Stomach (tissue), 9 donors: ENCODE measurements around the gene CCDC91. TPM values are rescaled to one million over a fixed set of nuclear protein-coding genes. Genes with fewer than 3 reads are reported as not detected.

Source experiments
- DNase-seq, 2 donors: peaks; one replicate each; pipeline versions ENCODE4 v3.0.0 to v3.0.0-alpha.2; 2013 to 2019
- H3K27ac ChIP-seq, 5 donors: fragments of 200-600 bp in 4 of 5; sonication (generic) in 4 of 5; one replicate each; pipeline ENCODE4 v1.5.1; 2013 to 2019; ENCODE audit warnings: mild to moderate bottlenecking in 1 of 5, moderate library complexity in 1 of 5
- H3K27me3 ChIP-seq, 3 donors: fragments of 200-600 bp; sonication (generic); one replicate each; pipeline ENCODE4 v1.5.1; 2017 to 2019; ENCODE audit warnings: mixed run types in 1 of 3
- H3K36me3 ChIP-seq, 4 donors: fragments of 200-600 bp; sonication (generic); 1 replicate in 3 of 4; 2 replicates in 1 of 4; pipeline ENCODE4 v1.5.1; 2016 to 2019
- H3K4me1 ChIP-seq, 4 donors: fragments of 200-600 bp; sonication (generic); one replicate each; pipeline ENCODE4 v1.5.1; 2016 to 2019
- H3K4me3 ChIP-seq, 4 donors: fragments of 200-600 bp; sonication (generic) in 3 of 4; one replicate each; pipeline ENCODE4 v1.5.1; 2016 to 2019; ENCODE audit warnings: mild to moderate bottlenecking in 1 of 4
- H3K9me3 ChIP-seq, 4 donors: fragments of 200-600 bp; sonication (generic); one replicate each; pipeline ENCODE4 v1.5.1; 2016 to 2019
- CTCF ChIP-seq, 7 experiments: fragments of 450-650 bp in 4 of 7; fragments of 200-600 bp in 3 of 7; sonication (generic) in 3 of 7; IDR thresholded peaks; one replicate each; pipeline ENCODE4 v1.5.1; 2016 to 2019; ENCODE audit warnings: antibody characterized with exemption in 7 of 7, control low read depth in 2 of 7, mild to moderate bottlenecking in 1 of 7
- EP300 ChIP-seq: sonication (generic); formaldehyde crosslinking; IDR thresholded peaks from one replicate; pipeline ENCODE4 v1.6.1; 2017; ENCODE audit warnings: antibody characterized with exemption
- POLR2A ChIP-seq, 4 donors: fragments of 450-650 bp; IDR thresholded peaks; one replicate each; pipeline ENCODE4 v1.6.1; 2016; ENCODE audit warnings: antibody characterized with exemption in 4 of 4, control low read depth in 2 of 4, mild to moderate bottlenecking in 1 of 4, moderate library complexity in 1 of 4
- POLR2AphosphoS5 ChIP-seq, 3 donors: sonication (generic); formaldehyde crosslinking; IDR thresholded peaks; one replicate each; pipeline ENCODE4 v1.6.1; 2016; ENCODE audit warnings: antibody characterized with exemption in 3 of 3
- WGBS, 5 donors: extraction: QIAGEN DNeasy Blood & Tissue Kit in 3 of 5; methylation state at CpG; one replicate each; pipeline versions ENCODE4 v1.1.5 to v1.1.7; 2013 to 2018; 5-methylcytosine and 5-hydroxymethylcytosine counted together
- intact Hi-C: fragments of 100-400 bp; cut with DNase I; formaldehyde crosslinking; loops from one replicate; pipeline ENCODE4 v1.15.1; 2023; ENCODE audit warnings: low total_unique reads
- polyA plus RNA-seq, 3 donors: library from polyadenylated mRNA; stranded (reverse); fragments of 200-250 nt; gene quantifications; one replicate each; pipeline ENCODE4 v1.2.3, GENCODE V29; 2013
- total RNA-seq, 5 donors: library from RNA; depleted of rRNA; stranded (reverse); fragments of >200 nt; gene quantifications; one replicate each; pipeline versions ENCODE4 v1.1.0 to v1.2.3, GENCODE V29; 2014 to 2016
- donor health status: healthy with polysubstance abuse.
- donor health status: Bipolar disorder and iron deficiency.
- donor health status: healthy.

The CCDC91 gene
- total and polyA plus RNA-seq, 8 donors = 9.9 to 69.6 (median 34.4) TPM

- intact Hi-C loops = no loop called here
- Histone ChIP-seq H3K4me1 (no peaks in the 10 kb centered on the region), H3K9me3 (no peaks in the 10 kb centered on the region), H3K4me3 (no peak overlapping the region), H3K27ac (no peak overlapping the region), H3K27me3 (no peaks in the 10 kb centered on the region), H3K36me3 (no peaks in the 10 kb centered on the region)
- no peak for DNase-seq
- TF ChIP-seq CTCF (IDR thresholded peaks at IDR 0.05) (no peak), EP300 (no peak), POLR2A (IDR thresholded peaks at IDR 0.05) (no peak), POLR2AphosphoS5 (IDR thresholded peaks at IDR 0.05) (no peak)
- 43 to 85% (median 78%) methylated on average over 1 of the region's 1 CpG for WGBS, 5 donors
Observed at GRCh38 chr12:28175098-28175589, 15.1 kb upstream of the CCDC91 start.

GRCh38 chr12:28176295-28176694, 14.0 kb upstream of the CCDC91 start:
- Histone ChIP-seq H3K9me3 (no peaks in the 10 kb centered on the region), H3K27ac (no peak overlapping the region), H3K27me3 (no peaks in the 10 kb centered on the region), H3K4me3 (no peak overlapping the region), H3K36me3 (no peaks in the 10 kb centered on the region), H3K4me1 (no peaks in the 10 kb centered on the region)
- TF ChIP-seq CTCF (IDR thresholded peaks at IDR 0.05) (no peak), POLR2A (IDR thresholded peaks at IDR 0.05) (no peak), POLR2AphosphoS5 (IDR thresholded peaks at IDR 0.05) (no peak), EP300 (no peak)
- peak in 1 of 2 donors; percentile 8 for DNase-seq
- intact Hi-C loops = no loop called here
- WGBS, 5 donors = 90 to 96% (median 93%) methylated on average over 3 of the region's 3 CpGs

GRCh38 chr12:28177461-28177860, 12.8 kb upstream of the CCDC91 start:
- DNase-seq = no peak
- 75 to 93% (median 85%) methylated on average over 2 of the region's 2 CpGs for whole genome bisulfite sequencing, 5 donors
- no peaks in the 10 kb centered on the region for H3K9me3 ChIP-seq
- no peaks in the 10 kb centered on the region for H3K27me3 ChIP-seq
- intact Hi-C loops = no loop called here
- H3K27ac ChIP-seq = no peak overlapping the region
- H3K4me3 ChIP-seq = no peak overlapping the region
- no peaks in the 10 kb centered on the region for H3K4me1 ChIP-seq
- no peaks in the 10 kb centered on the region for H3K36me3 ChIP-seq
- no peak for TF ChIP-seq CTCF (IDR thresholded peaks at IDR 0.05)
- TF ChIP-seq EP300 = no peak
- TF ChIP-seq POLR2A (IDR thresholded peaks at IDR 0.05) = no peak
- no peak for TF ChIP-seq POLR2AphosphoS5 (IDR thresholded peaks at IDR 0.05)

GRCh38 chr12:28177905-28178304, 12.4 kb upstream of the CCDC91 start:
- Histone ChIP-seq H3K27me3 (no peaks in the 10 kb centered on the region), H3K36me3 (no peaks in the 10 kb centered on the region), H3K9me3 (no peaks in the 10 kb centered on the region), H3K27ac (no peak overlapping the region), H3K4me1 (no peaks in the 10 kb centered on the region), H3K4me3 (no peak overlapping the region)
- TF ChIP-seq EP300 = no peak
- no peak for TF ChIP-seq POLR2AphosphoS5 (IDR thresholded peaks at IDR 0.05)
- TF ChIP-seq POLR2A (IDR thresholded peaks at IDR 0.05) = no peak
- no peak for TF ChIP-seq CTCF (IDR thresholded peaks at IDR 0.05)
- intact Hi-C loops = no loop called here
- no peak for DNase-seq
